Mesenteric fat pad (tissue), 1 donor: Measurements from ENCODE around the gene TCF19. TPM values are rescaled to one million over a fixed set of nuclear protein-coding genes. Genes with fewer than 3 reads are reported as not detected.

ENCODE experiments used
- DNase-seq: peaks from one replicate; pipeline ENCODE4 v3.0.0-alpha.2; 2020; ENCODE audit warnings: low spot score
- long read RNA-seq: library from polyadenylated mRNA; unstranded; transcript quantifications from one replicate; pipeline ENCODE4 v2.0.0, GENCODE V29; 2020
- total RNA-seq: library from RNA; stranded (reverse); fragmentation: NEBNext Ultra II Directional; extraction: Animal tissue kit (Norgen Biotek cat#: 25700); gene quantifications from one replicate; pipeline ENCODE4 v1.2.1, GENCODE V29; 2021
- donor health status: DM: yes; HTN: yes; CAD: no.

Gene TCF19
- total RNA-seq: 2.1 TPM
- long read RNA-seq, partial matches to known transcripts: 2 of 7 reads
- long read RNA-seq, other reads (novel, unspliced or antisense): 1 of 7 reads

GRCh38 chr6:31158140-31158862 lies at the start of gene TCF19:
TCF19 (plus strand) TSS chr6:31158589; CDS start chr6:31159470, 881 bp downstream.
- peak; percentile 99 for DNase-seq

- DNase-seq: no peak
Observed at GRCh38 chr6:31110825-31111582, 47.4 kb upstream of the TCF19 start.

- no peak for DNase-seq
Observed at GRCh38 chr6:31111712-31112111, 46.7 kb upstream of the TCF19 start.

GRCh38 chr6:31112478-31112877 lies 45.9 kb upstream of the TCF19 start, which contains the start of gene C6orf15:
C6orf15 (minus strand) TSS chr6:31112575; CDS start chr6:31112555, 20 bp downstream.
- DNase-seq: no peak

- no peak for DNase-seq
Observed at GRCh38 chr6:31113861-31114540, 44.4 kb upstream of the TCF19 start.

- DNase-seq: no peak
Observed at GRCh38 chr6:31114541-31114878, 43.9 kb upstream of the TCF19 start, which contains the start of gene PSORS1C1. PSORS1C1 (plus strand) TSS chr6:31114800; CDS start chr6:31129633, 14,833 bp downstream.

GRCh38 chr6:31114970-31115849 lies 43.2 kb upstream of the TCF19 start:
- DNase-seq: no peak

GRCh38 chr6:31115941-31116560 lies 42.3 kb upstream of the TCF19 start:
- no peak for DNase-seq

- no peak for DNase-seq
Observed at GRCh38 chr6:31116661-31117385, 41.6 kb upstream of the TCF19 start.

GRCh38 chr6:31118178-31118577 lies 40.2 kb upstream of the TCF19 start:
- no peak for DNase-seq

GRCh38 chr6:31120151-31120915 lies 38.1 kb upstream of the TCF19 start, which contains the start of gene CDSN:
CDSN (minus strand) TSS chr6:31120446; CDS start chr6:31120419, 27 bp downstream.
- no peak for DNase-seq

- no peak for DNase-seq
Observed at GRCh38 chr6:31121131-31121790, 37.1 kb upstream of the TCF19 start.

- no peak for DNase-seq
Observed at GRCh38 chr6:31122791-31123706, 35.3 kb upstream of the TCF19 start.

GRCh38 chr6:31125162-31125561 lies 33.2 kb upstream of the TCF19 start:
- no peak for DNase-seq

- no peak for DNase-seq
Observed at GRCh38 chr6:31125586-31126363, 32.6 kb upstream of the TCF19 start.
